B cell (primary cell): Measurements from ENCODE around the gene TEX11. TPM values are rescaled to one million over a fixed set of nuclear protein-coding genes. Genes with fewer than 3 reads are reported as not detected.

ENCODE experiments used
- ATAC-seq: fragments of 200-7000 bp; cut with Tn5 transposase; one replicate; pipeline ENCODE4 v1.10.0; 2021; ENCODE audit warnings: low read depth, mild to moderate bottlenecking, moderate number of reproducible peaks, moderate library complexity
- CTCF ChIA-PET: fragments of 350-600 bp; sonication (Branson Sonifier 250); formaldehyde crosslinking; loops from one replicate; lab custom pipeline; 2021; ENCODE audit warnings: antibody characterized with exemption, inconsistent platforms; lab: Charles Lee
- POLR2A ChIA-PET: fragments of 350-600 bp; sonication (Branson Sonifier 250); formaldehyde crosslinking; loops from one replicate; lab custom pipeline; 2021; ENCODE audit warnings: antibody characterized with exemption; lab: Charles Lee
- DNase-seq: peaks from one replicate; pipeline ENCODE4 v3.0.0; 2013
- H2AFZ ChIP-seq: 2 replicates; pipeline ENCODE4 v1.6.1; 2012; ENCODE audit warnings: mild to moderate bottlenecking, low read depth, low read length; ENCODE audit not compliant: insufficient read depth, poor library complexity, severe bottlenecking
- H3K27ac ChIP-seq, 2 donors: 1 replicate in 1 of 2; 2 replicates in 1 of 2; pipeline ENCODE4 v1.5.1; 2012 to 2013; ENCODE audit warnings: low read length in 2 of 2, mild to moderate bottlenecking in 2 of 2, moderate library complexity in 1 of 2
- H3K27me3 ChIP-seq, 4 experiments: fragments of 200-600 bp in 1 of 4; sonication (generic) in 1 of 4; replicated peaks in 1 of 4; 1 replicate in 2 of 4; 2 replicates in 2 of 4; pipeline versions ENCODE4 v1.6.1 to v1.7.0; 2013 to 2016; ENCODE audit warnings: low read length in 3 of 4, mild to moderate bottlenecking in 2 of 4, mixed read lengths in 1 of 4, moderate library complexity in 1 of 4; ENCODE audit not compliant: insufficient read depth in 4 of 4, control insufficient read depth in 3 of 4; ENCODE audit errors: control extremely low read depth in 1 of 4
- H3K36me3 ChIP-seq, 2 experiments: replicated peaks in 1 of 2; 1 replicate in 1 of 2; 2 replicates in 1 of 2; pipeline versions ENCODE4 v1.6.1 to v1.7.1; 2013; ENCODE audit warnings: low read length in 1 of 2; ENCODE audit not compliant: insufficient read depth in 2 of 2, control insufficient read depth in 1 of 2; ENCODE audit errors: control extremely low read depth in 1 of 2, extremely low read depth in 1 of 2
- H3K4me1 ChIP-seq, 2 donors: fragments of 200-600 bp in 1 of 2; sonication (generic) in 1 of 2; 1 replicate in 1 of 2; 2 replicates in 1 of 2; pipeline versions ENCODE4 v1.5.1 to v1.6.1; 2013 to 2017; ENCODE audit warnings: low read length in 2 of 2; ENCODE audit not compliant: control insufficient read depth in 2 of 2, insufficient read depth in 2 of 2
- H3K4me2 ChIP-seq: replicated peaks from 2 replicates; pipeline ENCODE3; 2012; ENCODE audit warnings: mild to moderate bottlenecking, low read depth, low read length; ENCODE audit not compliant: poor library complexity, severe bottlenecking
- H3K4me3 ChIP-seq, 5 experiments: fragments of 200-600 bp in 1 of 5; sonication (generic) in 1 of 5; 1 replicate in 3 of 5; 2 replicates in 2 of 5; pipeline versions ENCODE4 v1.5.1 to v1.7.0; 2011 to 2016; ENCODE audit warnings: low read length in 4 of 5, mild to moderate bottlenecking in 4 of 5, low read depth in 2 of 5, control low read depth in 1 of 5, moderate library complexity in 1 of 5; ENCODE audit not compliant: insufficient read depth in 1 of 5; ENCODE audit errors: control extremely low read depth in 1 of 5, extremely low read depth in 1 of 5
- H3K79me2 ChIP-seq: fragments of 200-600 bp; sonication (generic); one replicate; pipeline ENCODE4 v1.6.0; 2016; ENCODE audit warnings: low read length; ENCODE audit not compliant: control insufficient read depth, insufficient read depth
- H3K9ac ChIP-seq: fragments of 200-600 bp; sonication (generic); 2 replicates; pipeline ENCODE4 v1.6.1; 2017; ENCODE audit warnings: mild to moderate bottlenecking, low read length, moderate library complexity
- H3K9me3 ChIP-seq, 3 donors: one replicate each; pipeline versions ENCODE4 v1.6.1 to v1.7.1; 2013; ENCODE audit warnings: low read length in 2 of 3; ENCODE audit not compliant: control insufficient read depth in 2 of 3, insufficient read depth in 1 of 3; ENCODE audit errors: control extremely low read depth in 1 of 3
- H4K20me1 ChIP-seq: 2 replicates; pipeline ENCODE4 v1.6.0; 2012; ENCODE audit warnings: mild to moderate bottlenecking, low read length; ENCODE audit not compliant: insufficient read depth, control insufficient read depth, poor library complexity, severe bottlenecking
- H3K27ac Mint-ChIP-seq: one replicate; pipeline ENCODE4 v1.8.0; 2021; ENCODE audit warnings: mixed read lengths
- H3K27me3 Mint-ChIP-seq: one replicate; pipeline ENCODE4 v1.8.0; 2021; ENCODE audit warnings: mixed read lengths
- H3K4me1 Mint-ChIP-seq: one replicate; pipeline ENCODE4 v1.8.0; 2021; ENCODE audit warnings: mixed read lengths
- H3K4me3 Mint-ChIP-seq: one replicate; pipeline ENCODE4 v1.8.0; 2021; ENCODE audit warnings: mixed read lengths
- H3K9me3 Mint-ChIP-seq: one replicate; pipeline ENCODE4 v1.8.0; 2022; ENCODE audit warnings: mixed read lengths; ENCODE audit not compliant: insufficient read depth
- EZH2 ChIP-seq: IDR thresholded peaks from 2 replicates; pipeline ENCODE4 v1.6.1; 2012; ENCODE audit warnings: borderline replicate concordance, low read depth, mild to moderate bottlenecking, moderate library complexity, low read length; ENCODE audit not compliant: insufficient read depth, poor library complexity, severe bottlenecking
- WGBS: methylation state at CpG from one replicate; pipeline ENCODE4 v1.1.5; 2013; ENCODE audit warnings: missing lambda C conversion rate; ENCODE audit not compliant: insufficient coverage; 5-methylcytosine and 5-hydroxymethylcytosine counted together
- intact Hi-C: fragments of 100-400 bp; cut with micrococcal nuclease; formaldehyde crosslinking; loops from one replicate; pipeline ENCODE4 v1.10.0; 2022
- polyA plus RNA-seq: library from polyadenylated mRNA; depleted of rRNA; stranded (reverse); fragments of >200 nt; gene quantifications from 2 replicates; pipeline ENCODE4 v1.2.3, GENCODE V29; 2012
- total RNA-seq, 2 donors: library from RNA; stranded (reverse); fragments of 120-200 nt in 1 of 2; gene quantifications; 1 replicate in 1 of 2; 2 replicates in 1 of 2; pipeline versions ENCODE4 v1.2.3 to v1.2.4, GENCODE V29; 2013 to 2022
- TF ChIP-seq, protein P1 (sequence below): fragments of 200-600 bp; IDR thresholded peaks from one replicate; pipeline ENCODE4 v1.8.0; 2022; ENCODE audit warnings: antibody characterized with exemption, mild to moderate bottlenecking

Gene TEX11
- total and polyA plus RNA-seq, 2 donors (not counting 1 experiment from before 2014, with no cell fraction given), result not detected

DNA sequence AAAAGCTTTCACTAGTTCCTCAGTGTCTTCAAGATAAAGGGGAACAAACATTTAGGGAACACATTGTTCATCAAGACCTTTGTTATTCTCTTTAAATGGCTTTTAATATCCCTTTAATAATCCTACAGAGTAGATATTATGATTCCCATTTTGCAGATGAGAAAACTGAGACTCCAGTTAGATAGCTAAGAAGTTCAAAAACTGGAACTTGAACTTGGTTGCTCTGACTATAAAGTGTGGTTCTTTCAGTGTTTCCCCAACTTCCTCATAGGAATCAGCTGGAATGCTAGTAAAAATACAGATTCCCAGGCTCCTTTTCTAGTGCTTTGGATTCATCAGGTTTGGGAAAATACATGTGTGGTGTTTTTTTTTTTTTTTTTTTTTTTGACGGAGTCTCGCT is 426.2 kb downstream of the TEX11 start:
- CTCF ChIA-PET, result no interaction called here
- no CpG with 5 or more reads among the region's 2 CpGs for WGBS

DNA sequence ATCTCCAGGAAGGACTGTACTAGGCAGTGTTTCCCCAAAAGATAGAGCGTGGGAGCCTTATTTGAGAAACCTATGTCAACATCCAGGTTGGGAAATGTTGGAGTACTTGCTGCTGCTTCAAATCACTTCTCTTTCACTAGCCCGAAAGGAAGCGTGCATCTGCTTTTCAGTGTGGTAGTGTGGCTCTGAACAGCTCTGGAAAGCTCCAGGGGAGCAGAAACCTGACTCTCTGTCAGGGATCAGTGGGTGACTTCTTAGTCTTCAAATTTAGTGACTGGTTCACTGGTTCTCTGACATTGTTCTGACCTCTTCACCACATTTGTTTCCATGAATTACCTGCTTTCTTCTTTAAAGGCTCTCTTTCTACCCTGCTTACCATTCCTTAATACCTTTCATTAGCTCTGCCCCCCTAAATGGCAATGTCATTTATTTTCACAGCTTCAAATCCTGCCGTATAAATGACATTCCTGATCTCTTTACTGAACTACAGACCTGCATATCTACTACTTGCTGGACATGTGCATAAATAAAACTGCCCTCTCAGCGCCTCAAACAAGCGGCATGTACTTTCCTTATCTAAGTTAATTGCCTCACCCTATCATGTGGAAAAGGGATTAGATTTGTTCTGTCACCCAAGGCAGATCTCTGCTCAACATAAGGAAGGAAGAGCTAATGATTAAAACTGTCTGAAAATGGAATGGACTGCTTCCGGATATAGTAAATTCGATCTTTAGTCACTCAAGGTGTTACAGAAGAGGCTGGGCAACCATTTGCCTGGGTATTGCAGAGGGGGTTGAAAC is 426.8 kb downstream of the TEX11 start:
- Histone ChIP-seq H3K4me2 (no peak overlapping the region), H3K9me3 (no peaks in the 10 kb centered on the region), H3K27ac (no peak overlapping the region), H3K36me3 (no peaks in the 10 kb centered on the region), H3K27me3 (no peaks in the 10 kb centered on the region), H3K4me3 (no peak overlapping the region), H3K79me2 (no peaks in the 10 kb centered on the region), H3K4me1 (no peaks in the 10 kb centered on the region), H4K20me1 (no peaks in the 10 kb centered on the region), H3K9ac (no peak overlapping the region), H2AFZ (no peak overlapping the region)
- Mint-ChIP-seq H3K27ac (no peak overlapping the region), H3K9me3 (no peaks in the 10 kb centered on the region), H3K27me3 (no peaks in the 10 kb centered on the region), H3K4me1 (no peaks in the 10 kb centered on the region), H3K4me3 (no peak overlapping the region)
- POLR2A ChIA-PET, result no interaction called here
- ATAC-seq (no peak), DNase-seq (no peak)
- intact Hi-C loops, result no loop called here
- 83% methylated on average over 1 of the region's 8 CpGs for WGBS
- TF ChIP-seq, protein P1, sequence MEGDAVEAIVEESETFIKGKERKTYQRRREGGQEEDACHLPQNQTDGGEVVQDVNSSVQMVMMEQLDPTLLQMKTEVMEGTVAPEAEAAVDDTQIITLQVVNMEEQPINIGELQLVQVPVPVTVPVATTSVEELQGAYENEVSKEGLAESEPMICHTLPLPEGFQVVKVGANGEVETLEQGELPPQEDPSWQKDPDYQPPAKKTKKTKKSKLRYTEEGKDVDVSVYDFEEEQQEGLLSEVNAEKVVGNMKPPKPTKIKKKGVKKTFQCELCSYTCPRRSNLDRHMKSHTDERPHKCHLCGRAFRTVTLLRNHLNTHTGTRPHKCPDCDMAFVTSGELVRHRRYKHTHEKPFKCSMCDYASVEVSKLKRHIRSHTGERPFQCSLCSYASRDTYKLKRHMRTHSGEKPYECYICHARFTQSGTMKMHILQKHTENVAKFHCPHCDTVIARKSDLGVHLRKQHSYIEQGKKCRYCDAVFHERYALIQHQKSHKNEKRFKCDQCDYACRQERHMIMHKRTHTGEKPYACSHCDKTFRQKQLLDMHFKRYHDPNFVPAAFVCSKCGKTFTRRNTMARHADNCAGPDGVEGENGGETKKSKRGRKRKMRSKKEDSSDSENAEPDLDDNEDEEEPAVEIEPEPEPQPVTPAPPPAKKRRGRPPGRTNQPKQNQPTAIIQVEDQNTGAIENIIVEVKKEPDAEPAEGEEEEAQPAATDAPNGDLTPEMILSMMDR, result no peak
- no peak for TF ChIP-seq EZH2
- CTCF ChIA-PET, result no interaction called here

More for the DNA sequence above, 426.2 kb downstream of the TEX11 start:
- no peaks in the 10 kb centered on the region for H3K27me3 ChIP-seq
- no peaks in the 10 kb centered on the region for H3K4me1 Mint-ChIP-seq
- no peaks in the 10 kb centered on the region for H3K9me3 ChIP-seq
- POLR2A ChIA-PET, result no interaction called here
- no peaks in the 10 kb centered on the region for H3K4me1 ChIP-seq
- H3K4me3 Mint-ChIP-seq, result no peak overlapping the region
- no peak overlapping the region for H3K9ac ChIP-seq
- no peaks in the 10 kb centered on the region for H3K79me2 ChIP-seq
- intact Hi-C loops, result no loop called here
- no peak overlapping the region for H3K4me2 ChIP-seq
- H3K27ac Mint-ChIP-seq, result no peak overlapping the region
- TF ChIP-seq, protein P1, result no peak
- no peak for TF ChIP-seq EZH2
- no peak for ATAC-seq
- no peak overlapping the region for H3K27ac ChIP-seq
- H3K36me3 ChIP-seq, result no peaks in the 10 kb centered on the region
- no peak overlapping the region for H2AFZ ChIP-seq
- no peaks in the 10 kb centered on the region for H3K9me3 Mint-ChIP-seq
- no peaks in the 10 kb centered on the region for H4K20me1 ChIP-seq
- no peaks in the 10 kb centered on the region for H3K27me3 Mint-ChIP-seq
- no peak overlapping the region for H3K4me3 ChIP-seq
- DNase-seq, result no peak
